ENCODE results near the gene CIP2A. TPM values are rescaled to one million over a fixed set of nuclear protein-coding genes. Genes with fewer than 3 reads are reported as not detected.

CIP2A gene
- total RNA-seq, 1 experiment from 2014 or later = 34.2 TPM

- H2BK15ac ChIP-seq (ENCODE audit: low read depth, low read length) = no peak overlapping the region
- no peaks in the 10 kb centered on the region for H3K27me3 ChIP-seq (ENCODE audit: insufficient read depth, low read length)
- no peak overlapping the region for H3K4me3 Mint-ChIP-seq
- no CpG with 5 or more reads among the region's 2 CpGs for WGBS (ENCODE audit: extremely low coverage, insufficient read length, low lambda C conversion rate)
- H2BK20ac ChIP-seq (ENCODE audit: low read depth, low read length, poor library complexity, severe bottlenecking) = no peak overlapping the region
- no peaks in the 10 kb centered on the region for H3K9me3 ChIP-seq (ENCODE audit: control insufficient read depth, low read depth, low read length)
- no peak overlapping the region for H3K23ac ChIP-seq (ENCODE audit: insufficient read length, low read depth, low read length)
- H3K4me2 ChIP-seq (ENCODE audit: insufficient read depth, insufficient read length, low read length) = no peak overlapping the region
- no peak overlapping the region for H4K5ac ChIP-seq (ENCODE audit: insufficient read length, low read depth, low read length)
- H4K8ac ChIP-seq (replicated peaks; ENCODE audit: insufficient read length, low read depth, low read length) = no peak overlapping the region
- peaks cover 0 to 18% (median 17%) of the 10 kb centered on the region in 3 experiments; a peak in 5 of 7 replicates for H3K36me3 Mint-ChIP-seq (ENCODE audit: insufficient read depth in 1 of 3, low read depth in 3 of 3)
- no peak for DNase-seq
- no peak overlapping the region for H3K27ac ChIP-seq (ENCODE audit: insufficient read length, low read depth, low read length)
- no peak overlapping the region for H3K9ac ChIP-seq (ENCODE audit: extremely low read depth, insufficient read length, low read length)
- no peak overlapping the region for H2BK12ac ChIP-seq (ENCODE audit: insufficient read length, low read depth, low read length)
- H3K4ac ChIP-seq (ENCODE audit: low read depth, low read length) = no peak overlapping the region
- H3K4me1 ChIP-seq (ENCODE audit: insufficient read depth, low read length) = no peaks in the 10 kb centered on the region; the same call in 1 of the 2 replicates
- no peaks in the 10 kb centered on the region for H3K23me2 ChIP-seq (ENCODE audit: insufficient read length, low read depth, low read length, poor library complexity, severe bottlenecking)
- no peaks in the 10 kb centered on the region for H4K20me1 ChIP-seq (ENCODE audit: control insufficient read depth, insufficient read depth, insufficient read length)
- H2BK120ac ChIP-seq (ENCODE audit: low read depth, low read length, poor library complexity, severe bottlenecking) = no peak overlapping the region
- H2AK5ac ChIP-seq (ENCODE audit: insufficient read length, low read length) = no peak overlapping the region
- TF ChIP-seq CTCF (conservative IDR thresholded peaks at IDR 0.05) = no peak
- no peak overlapping the region for H3T11ph ChIP-seq (ENCODE audit: low read length)
- peaks cover 20 to 30% of the 10 kb centered on the region in 2 experiments for H3K4me1 Mint-ChIP-seq
- H3K27ac Mint-ChIP-seq = no peak overlapping the region
- no peaks in the 10 kb centered on the region; the same call in 1 of the 2 replicates for H3K79me2 ChIP-seq (ENCODE audit: insufficient read depth, low read length)
- no peak overlapping the region for H2BK5ac ChIP-seq (ENCODE audit: insufficient read length, low read length)
- H2AFZ ChIP-seq (ENCODE audit: low read length) = no peak overlapping the region
- no peak overlapping the region for H3K56ac ChIP-seq (ENCODE audit: insufficient read length, low read depth, low read length)
- H3K27me3 Mint-ChIP-seq (ENCODE audit: low read depth) = no peaks in the 10 kb centered on the region
- H3K18ac ChIP-seq (ENCODE audit: insufficient read length, low read depth, low read length) = no peak overlapping the region
- H3K14ac ChIP-seq (ENCODE audit: insufficient read depth, low read length) = no peak overlapping the region
- H3K9me3 Mint-ChIP-seq = peaks cover 0 to 7% of the 10 kb centered on the region in 2 experiments; a peak in 2 of 5 replicates
- H3K79me1 ChIP-seq (ENCODE audit: insufficient read depth, low read depth, low read length, poor library complexity, severe bottlenecking) = no peaks in the 10 kb centered on the region
- H4K91ac ChIP-seq (ENCODE audit: insufficient read length, low read depth, low read length) = no peak overlapping the region
Measured at GRCh38 chr3:108605028-108605427, 15.8 kb upstream of the CIP2A start.
